Muscle layer of duodenum (tissue), 2 donors: ENCODE measurements around the gene NCKAP5.

Experiments used
- H3K27ac ChIP-seq: one replicate; pipeline ENCODE4 v1.7.0; 2013; ENCODE audit warnings: mild to moderate bottlenecking, low read length
- H3K27me3 ChIP-seq: one replicate; pipeline ENCODE4 v1.7.0; 2013; ENCODE audit warnings: low read depth, mild to moderate bottlenecking, control low read depth, low read length
- H3K36me3 ChIP-seq, 2 donors: one replicate each; pipeline ENCODE4 v1.7.0; 2013; ENCODE audit warnings: low read length in 2 of 2, control low read depth in 1 of 2, mild to moderate bottlenecking in 1 of 2; ENCODE audit not compliant: insufficient read depth in 2 of 2, control insufficient read depth in 1 of 2
- H3K4me1 ChIP-seq, 2 donors: one replicate each; pipeline ENCODE4 v1.7.0; 2013; ENCODE audit warnings: low read length in 2 of 2, mild to moderate bottlenecking in 2 of 2, control low read depth in 1 of 2, moderate library complexity in 1 of 2; ENCODE audit not compliant: insufficient read depth in 2 of 2, control insufficient read depth in 1 of 2
- H3K4me3 ChIP-seq, 2 donors: one replicate each; pipeline ENCODE4 v1.7.0; 2013; ENCODE audit warnings: low read length in 2 of 2, low read depth in 1 of 2, mild to moderate bottlenecking in 1 of 2
- H3K9me3 ChIP-seq, 2 donors: one replicate each; pipeline ENCODE4 v1.7.0; 2013; ENCODE audit warnings: low read length in 2 of 2, control low read depth in 1 of 2, mild to moderate bottlenecking in 1 of 2; ENCODE audit not compliant: control insufficient read depth in 1 of 2
- donor health status: healthy.

The NCKAP5 gene

DNA sequence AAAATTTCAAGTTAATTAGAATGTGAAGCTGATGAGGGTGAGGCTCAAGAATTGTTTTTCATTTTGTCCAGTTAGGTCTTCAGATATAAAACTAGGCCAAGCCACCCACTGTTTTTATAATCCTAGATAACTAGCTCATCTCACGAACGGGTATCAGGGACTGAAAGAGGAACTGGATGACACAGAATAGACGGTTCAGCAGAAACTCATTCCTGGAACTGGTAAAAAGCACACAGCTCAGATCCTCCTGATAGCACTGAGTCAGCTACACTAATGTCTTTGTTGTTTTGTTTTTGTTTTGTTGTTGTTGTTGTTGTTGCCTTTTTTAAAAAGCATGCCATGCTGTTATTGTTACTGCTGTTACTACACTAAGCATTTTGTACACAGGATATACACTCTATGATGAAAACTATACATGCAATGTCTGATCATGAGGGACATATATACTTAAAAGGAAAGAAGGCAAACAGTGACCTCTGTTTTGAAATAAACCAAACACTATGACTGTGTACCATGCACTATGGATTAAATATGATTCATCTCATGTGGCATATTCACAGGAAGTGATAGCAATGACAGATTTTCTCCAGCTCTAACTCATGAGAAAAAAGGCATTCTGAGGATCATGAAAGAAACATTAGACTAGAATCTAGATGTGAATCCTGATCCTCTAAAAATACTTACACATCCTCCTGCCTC lies 437.6 kb downstream of the NCKAP5 start:
- no peaks in the 10 kb centered on the region for H3K9me3 ChIP-seq
- no peak overlapping the region for H3K27ac ChIP-seq

DNA sequence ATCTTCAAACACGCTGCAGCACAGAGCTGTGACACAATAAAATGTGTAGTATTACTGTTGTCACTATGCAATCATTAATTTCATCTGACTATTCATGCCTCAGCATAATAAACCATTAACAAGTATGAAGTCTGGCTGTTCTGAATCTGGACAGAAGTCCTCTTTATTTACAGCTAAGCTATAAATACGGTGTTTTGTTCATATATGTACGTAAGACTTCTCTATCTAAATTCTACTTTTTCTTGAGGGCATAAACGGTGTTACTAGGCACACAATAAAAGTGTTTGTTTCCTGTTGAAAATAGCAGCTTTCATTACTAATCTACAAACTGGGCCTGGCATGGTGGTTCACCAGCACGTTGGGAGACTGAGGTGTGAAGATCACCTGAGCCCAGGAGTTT lies 443.8 kb downstream of the NCKAP5 start:
- Histone ChIP-seq H3K9me3 (no peaks in the 10 kb centered on the region), H3K4me1 (no peaks in the 10 kb centered on the region), H3K36me3 (no peaks in the 10 kb centered on the region), H3K27me3 (no peaks in the 10 kb centered on the region), H3K27ac (no peak overlapping the region), H3K4me3 (no peak overlapping the region)

More for the DNA sequence above, 437.6 kb downstream of the NCKAP5 start:
- no peaks in the 10 kb centered on the region for H3K27me3 ChIP-seq
- H3K4me1 ChIP-seq, result no peaks in the 10 kb centered on the region
- H3K4me3 ChIP-seq, result no peak overlapping the region
- H3K36me3 ChIP-seq, result no peaks in the 10 kb centered on the region

DNA sequence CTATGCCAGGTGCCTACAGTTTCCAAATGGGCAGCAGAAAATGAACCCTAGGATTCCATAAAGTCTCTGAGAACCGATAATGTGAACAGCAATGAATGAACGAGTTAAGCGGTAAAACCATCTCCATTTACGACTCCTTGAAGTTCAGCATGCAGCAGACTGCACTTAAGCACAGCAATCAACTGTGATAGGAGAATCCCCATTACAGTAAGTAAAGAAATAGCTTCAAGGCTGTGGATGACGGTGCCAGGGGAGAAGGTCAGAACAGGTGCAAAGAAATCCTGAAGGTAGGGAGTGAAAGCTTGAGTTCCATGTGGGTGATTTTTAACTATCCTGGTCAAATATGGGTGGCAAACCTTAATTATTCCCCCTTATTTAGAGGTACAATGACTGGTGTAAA lies 444.4 kb downstream of the NCKAP5 start:
- no peak overlapping the region for H3K27ac ChIP-seq
- H3K4me1 ChIP-seq, result no peaks in the 10 kb centered on the region
- no peak overlapping the region for H3K4me3 ChIP-seq
- H3K9me3 ChIP-seq, result no peaks in the 10 kb centered on the region
- no peaks in the 10 kb centered on the region for H3K27me3 ChIP-seq
- H3K36me3 ChIP-seq, result no peaks in the 10 kb centered on the region

DNA sequence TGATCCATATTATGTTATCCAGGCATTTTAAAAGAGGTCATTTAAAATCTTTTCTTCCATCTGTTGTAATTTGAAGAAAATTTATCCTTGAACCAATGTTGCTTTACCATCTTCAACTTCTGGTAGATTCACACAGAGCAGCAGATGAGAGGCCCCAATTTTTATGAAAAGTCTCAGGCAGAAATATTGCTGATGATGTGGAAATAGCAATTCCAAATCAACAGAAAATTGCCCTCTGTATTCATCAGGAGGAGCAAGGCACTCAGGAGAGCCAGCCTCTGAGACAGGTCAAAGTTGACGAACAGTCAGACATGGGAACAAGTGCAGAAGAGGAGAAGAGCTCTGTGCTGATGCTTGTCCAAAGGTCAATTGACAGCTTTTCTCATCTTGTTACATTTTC lies 444.9 kb downstream of the NCKAP5 start:
- Histone ChIP-seq H3K36me3 (no peaks in the 10 kb centered on the region), H3K27me3 (no peaks in the 10 kb centered on the region), H3K4me3 (no peak overlapping the region), H3K9me3 (no peaks in the 10 kb centered on the region), H3K4me1 (no peaks in the 10 kb centered on the region), H3K27ac (no peak overlapping the region)

DNA sequence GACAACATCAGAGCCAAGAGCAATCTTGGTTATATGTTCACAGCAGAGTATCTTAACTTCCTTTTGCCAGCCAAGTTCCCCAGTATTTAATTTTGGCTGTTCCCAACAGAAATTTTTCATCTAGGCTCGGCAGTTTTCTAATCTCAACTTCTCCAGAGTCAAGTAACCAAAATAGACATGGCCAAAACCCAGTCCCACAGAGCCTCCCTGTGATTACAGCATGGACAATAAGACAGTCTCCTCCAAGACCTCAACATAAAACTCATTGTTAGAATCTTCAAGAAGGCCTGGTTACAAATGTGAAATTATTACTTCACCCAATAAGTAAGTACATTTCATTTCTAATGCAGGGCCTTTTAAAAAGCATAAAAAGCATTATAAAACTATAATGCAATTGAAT lies 445.7 kb downstream of the NCKAP5 start:
- Histone ChIP-seq H3K4me3 (no peak overlapping the region), H3K4me1 (no peaks in the 10 kb centered on the region), H3K36me3 (no peaks in the 10 kb centered on the region), H3K9me3 (no peaks in the 10 kb centered on the region), H3K27me3 (no peaks in the 10 kb centered on the region), H3K27ac (no peak overlapping the region)

DNA sequence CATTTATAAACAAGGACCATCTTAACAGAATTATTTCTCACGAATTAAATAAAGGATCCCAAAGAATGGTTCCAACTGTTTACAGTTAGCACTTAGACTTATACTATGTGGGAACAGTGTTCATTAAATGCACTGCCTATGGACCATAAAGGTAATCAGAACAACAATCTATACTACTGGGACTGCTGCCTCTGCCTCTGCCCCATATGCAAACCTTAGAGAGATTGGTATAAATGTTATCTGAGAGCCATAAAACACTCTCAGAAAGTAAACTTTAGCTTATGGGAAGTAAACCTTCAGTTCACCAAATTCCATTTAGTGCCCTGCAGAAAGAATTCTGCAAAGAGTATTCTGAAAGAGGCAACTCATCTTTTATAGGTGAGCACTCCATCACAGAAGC lies 448.0 kb downstream of the NCKAP5 start:
- no peaks in the 10 kb centered on the region for H3K9me3 ChIP-seq
- H3K4me3 ChIP-seq, result no peak overlapping the region
- H3K36me3 ChIP-seq, result no peaks in the 10 kb centered on the region
- no peaks in the 10 kb centered on the region for H3K4me1 ChIP-seq
- no peaks in the 10 kb centered on the region for H3K27me3 ChIP-seq
- H3K27ac ChIP-seq, result no peak overlapping the region

DNA sequence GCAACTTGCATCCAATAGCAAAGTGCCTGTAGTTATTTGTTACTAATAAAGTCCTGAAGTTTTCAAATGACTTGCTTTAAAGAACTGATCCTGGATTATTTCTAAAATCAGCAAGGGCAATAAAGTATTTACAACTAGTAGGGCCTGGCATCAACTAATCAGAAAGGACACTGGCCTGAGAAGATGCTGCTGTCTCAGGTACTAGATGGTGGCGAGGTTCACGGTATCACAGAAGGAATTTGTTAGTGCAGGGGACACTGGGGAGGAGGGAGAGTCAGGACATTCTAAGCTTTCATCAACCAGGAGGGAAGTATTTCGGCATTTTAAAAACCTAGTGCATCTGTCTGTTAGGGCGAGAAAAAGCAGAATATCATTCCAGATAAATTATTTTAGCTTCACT lies 458.1 kb downstream of the NCKAP5 start:
- Histone ChIP-seq H3K4me1 (no peaks in the 10 kb centered on the region), H3K4me3 (no peak overlapping the region), H3K27ac (no peak overlapping the region), H3K27me3 (no peaks in the 10 kb centered on the region), H3K36me3 (no peaks in the 10 kb centered on the region), H3K9me3 (no peaks in the 10 kb centered on the region)

DNA sequence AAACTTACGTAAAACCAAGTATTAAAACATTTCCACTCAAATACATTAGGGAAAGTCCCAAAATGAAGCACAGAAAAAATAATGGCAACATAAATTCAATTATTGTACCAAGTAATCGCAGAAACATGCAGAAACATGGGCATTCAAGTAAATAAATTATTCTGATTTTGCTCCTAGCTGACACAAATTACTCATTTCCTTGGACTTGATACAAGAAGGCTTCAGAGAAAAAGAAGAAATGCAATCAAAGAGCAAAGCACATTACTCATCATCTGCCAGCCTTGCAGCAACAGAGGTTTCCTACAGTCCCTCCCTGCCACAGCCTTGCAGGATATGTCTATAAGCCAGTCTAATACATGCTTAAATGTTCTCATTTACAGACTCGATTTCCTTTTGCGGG lies 458.5 kb downstream of the NCKAP5 start:
- H3K4me3 ChIP-seq, result no peak overlapping the region
- H3K4me1 ChIP-seq, result no peaks in the 10 kb centered on the region
- no peaks in the 10 kb centered on the region for H3K36me3 ChIP-seq
- no peaks in the 10 kb centered on the region for H3K27me3 ChIP-seq
- H3K27ac ChIP-seq, result no peak overlapping the region
- H3K9me3 ChIP-seq, result no peaks in the 10 kb centered on the region

DNA sequence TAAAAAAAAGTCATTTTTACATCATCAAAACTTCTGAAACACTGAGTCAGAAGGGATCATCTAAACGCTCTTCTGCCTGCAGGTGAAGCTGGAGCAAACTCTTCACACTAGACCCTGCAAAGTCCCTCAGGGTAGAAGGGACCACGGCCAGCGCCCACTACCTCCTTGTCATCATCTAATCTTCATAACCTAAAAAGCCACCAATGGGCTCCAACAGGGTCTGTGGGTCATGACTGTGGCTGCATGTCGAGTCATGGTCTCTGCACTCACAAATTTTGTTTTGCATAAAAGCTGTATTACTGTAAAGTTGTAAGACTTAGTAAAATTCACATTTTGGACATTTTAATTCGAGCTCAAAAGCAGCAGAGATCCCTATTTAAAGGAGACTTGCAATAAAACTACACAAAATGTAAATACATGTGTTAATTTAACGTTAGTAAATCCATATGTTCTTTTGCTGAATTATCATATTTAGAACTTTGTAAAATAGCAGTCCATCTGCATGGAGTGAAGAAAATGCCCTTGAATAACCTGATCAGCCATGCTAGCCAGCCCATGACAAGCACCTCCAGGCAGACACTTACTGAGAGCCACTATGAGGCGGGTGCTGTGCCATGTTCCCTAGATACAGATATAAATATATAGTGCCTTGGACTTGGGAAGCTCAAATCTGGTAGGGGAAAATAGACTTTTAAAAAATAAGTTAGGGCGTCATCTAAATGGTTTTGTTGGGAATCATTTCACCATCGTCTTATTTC lies 461.0 kb downstream of the NCKAP5 start:
- Histone ChIP-seq H3K27ac (no peak overlapping the region), H3K27me3 (no peaks in the 10 kb centered on the region), H3K4me3 (no peak overlapping the region), H3K4me1 (no peaks in the 10 kb centered on the region), H3K36me3 (no peaks in the 10 kb centered on the region), H3K9me3 (no peaks in the 10 kb centered on the region)

DNA sequence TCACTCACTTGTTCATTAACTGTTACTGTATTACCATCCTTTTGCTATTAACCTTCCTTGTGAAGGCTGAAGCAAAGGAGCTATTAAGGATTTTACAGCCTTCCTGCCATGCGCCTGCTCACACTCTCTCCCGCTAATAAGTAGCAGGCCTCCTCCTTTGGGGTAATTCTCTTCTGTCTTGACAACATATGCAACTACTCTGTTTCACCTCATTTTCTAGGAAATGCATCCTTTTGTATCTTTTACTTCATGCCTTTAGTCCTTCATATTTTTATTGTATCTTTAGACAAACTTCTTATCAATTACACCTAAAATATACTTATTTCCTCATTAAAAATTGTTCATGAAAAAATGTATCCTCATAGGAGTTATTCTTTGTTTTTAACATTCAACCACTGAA lies 463.4 kb downstream of the NCKAP5 start:
- Histone ChIP-seq H3K4me1 (no peaks in the 10 kb centered on the region), H3K4me3 (no peak overlapping the region), H3K36me3 (no peaks in the 10 kb centered on the region), H3K9me3 (no peaks in the 10 kb centered on the region), H3K27ac (no peak overlapping the region), H3K27me3 (no peaks in the 10 kb centered on the region)

DNA sequence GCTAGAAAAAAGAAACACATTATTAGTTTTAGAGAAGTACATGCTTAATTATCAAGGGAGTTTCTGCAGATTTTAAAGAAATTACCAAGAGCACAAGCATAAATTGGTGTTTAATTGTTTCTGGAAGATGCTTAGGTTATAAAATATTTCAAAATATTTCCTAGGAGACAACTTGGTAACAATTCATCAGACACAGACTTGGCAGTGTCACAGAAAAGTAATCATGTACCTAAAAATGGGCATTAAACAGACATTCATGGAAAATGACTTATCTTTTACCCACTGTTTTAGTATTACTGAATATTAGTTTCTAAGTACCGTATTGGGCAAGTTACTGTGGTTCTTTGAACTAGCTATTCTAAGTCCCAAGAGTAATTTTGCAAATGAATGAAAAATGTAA lies 469.5 kb downstream of the NCKAP5 start:
- no peak overlapping the region for H3K4me3 ChIP-seq
- no peaks in the 10 kb centered on the region for H3K36me3 ChIP-seq
- H3K27me3 ChIP-seq, result no peaks in the 10 kb centered on the region
- H3K27ac ChIP-seq, result no peak overlapping the region
- no peaks in the 10 kb centered on the region for H3K9me3 ChIP-seq
- no peaks in the 10 kb centered on the region for H3K4me1 ChIP-seq

DNA sequence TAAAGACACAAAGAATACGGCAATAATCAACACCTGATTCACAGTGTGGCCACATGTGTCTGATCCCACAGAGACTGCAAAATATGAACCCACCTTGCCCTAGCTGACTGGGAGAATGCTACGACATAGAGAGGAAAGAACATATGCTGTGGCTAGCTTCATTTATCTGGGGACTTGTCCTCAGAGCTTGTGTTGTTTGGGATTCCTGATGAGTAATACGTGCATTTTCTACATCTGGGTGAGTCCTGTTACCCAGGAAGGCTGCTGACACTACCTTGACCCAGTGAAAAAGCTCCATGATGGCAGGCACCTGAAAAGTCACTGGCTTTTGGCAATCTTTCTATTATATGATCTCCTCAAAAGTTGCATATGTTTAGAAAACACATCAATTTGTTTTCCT lies 470.6 kb downstream of the NCKAP5 start:
- Histone ChIP-seq H3K4me3 (no peak overlapping the region), H3K9me3 (no peaks in the 10 kb centered on the region), H3K27ac (no peak overlapping the region), H3K36me3 (no peaks in the 10 kb centered on the region), H3K27me3 (no peaks in the 10 kb centered on the region), H3K4me1 (no peaks in the 10 kb centered on the region)
